HepG2 (cell line): Measurements from ENCODE around the gene MEAF6. TPM values are rescaled to one million over a fixed set of nuclear protein-coding genes. Genes with fewer than 3 reads are reported as not detected.

Experiments used
- ADNP ChIP-seq: sonication (generic); formaldehyde crosslinking; IDR thresholded peaks from 2 replicates; pipeline ENCODE4 v1.4.0; 2020; ENCODE audit warnings: missing genetic modification reagents
- CENPX ChIP-seq: sonication (generic); formaldehyde crosslinking; IDR thresholded peaks from 2 replicates; pipeline ENCODE4 v1.9.0; 2021; ENCODE audit warnings: mild to moderate bottlenecking, missing genetic modification reagents, moderate library complexity
- FOXA1 ChIP-seq, 2 experiments: fragments of 450-650 bp in 1 of 2; sonication (generic) in 1 of 2; formaldehyde crosslinking in 1 of 2; IDR thresholded peaks; 2 replicates each; pipeline versions ENCODE4 v1.4.0 to v1.6.1; 2016 to 2020; ENCODE audit warnings: missing genetic modification reagents in 1 of 2
- GFI1 ChIP-seq: sonication (generic); formaldehyde crosslinking; IDR thresholded peaks from 2 replicates; pipeline ENCODE4 v1.5.0; 2020; ENCODE audit warnings: missing genetic modification reagents, mild to moderate bottlenecking, borderline replicate concordance
- HOXA3 ChIP-seq: sonication (generic); formaldehyde crosslinking; IDR thresholded peaks from 2 replicates; pipeline ENCODE4 v1.5.0; 2020; ENCODE audit warnings: missing genetic modification reagents
- MIER3 ChIP-seq: IDR thresholded peaks from 2 replicates; pipeline ENCODE4 v1.6.1; 2016; ENCODE audit warnings: missing compliant biosample characterization, borderline replicate concordance
- MIXL1 ChIP-seq: IDR thresholded peaks from 2 replicates; pipeline ENCODE4 v1.6.1; 2016
- NAIF1 ChIP-seq: sonication (generic); formaldehyde crosslinking; IDR thresholded peaks from 2 replicates; pipeline ENCODE4 v1.5.0; 2020; ENCODE audit warnings: mild to moderate bottlenecking, missing genetic modification reagents, borderline replicate concordance
- PITX1 ChIP-seq: sonication (generic); formaldehyde crosslinking; IDR thresholded peaks from 2 replicates; pipeline ENCODE4 v1.5.1; 2020; ENCODE audit warnings: mild to moderate bottlenecking, missing genetic modification reagents
- SOX5 ChIP-seq: IDR thresholded peaks from 2 replicates; pipeline ENCODE4 v1.6.1; 2016; ENCODE audit warnings: borderline replicate concordance
- TBL1XR1 ChIP-seq: fragments of 150-350 bp; IDR thresholded peaks from 2 replicates; pipeline ENCODE4 v1.6.1; 2014; ENCODE audit warnings: borderline replicate concordance, low read length; ENCODE audit not compliant: partially characterized antibody
- TBX3 ChIP-seq: fragments of 450-650 bp; IDR thresholded peaks from 2 replicates; pipeline ENCODE4 v1.6.1; 2017; ENCODE audit warnings: antibody characterized with exemption, mild to moderate bottlenecking, inconsistent platforms, borderline replicate concordance
- ZNF235 ChIP-seq: sonication (generic); formaldehyde crosslinking; IDR thresholded peaks from 2 replicates; pipeline ENCODE4 v1.8.1; 2023; ENCODE audit warnings: mild to moderate bottlenecking, missing genetic modification reagents, borderline replicate concordance
- ZNF3 ChIP-seq: IDR thresholded peaks from 2 replicates; pipeline ENCODE4 v1.7.0; 2017; ENCODE audit warnings: inconsistent platforms
- ZNF430 ChIP-seq: sonication (generic); formaldehyde crosslinking; IDR thresholded peaks from 2 replicates; pipeline ENCODE4 v1.9.0; 2021; ENCODE audit warnings: mild to moderate bottlenecking, missing genetic modification reagents
- ZNF432 ChIP-seq: sonication (generic); formaldehyde crosslinking; IDR thresholded peaks from 2 replicates; pipeline ENCODE4 v1.5.0; 2020; ENCODE audit warnings: missing genetic modification reagents, mild to moderate bottlenecking, borderline replicate concordance
- ZNF670 ChIP-seq: sonication (generic); formaldehyde crosslinking; IDR thresholded peaks from 2 replicates; pipeline ENCODE4 v1.8.0; 2022; ENCODE audit warnings: mild to moderate bottlenecking, missing genetic modification reagents, borderline replicate concordance
- polyA plus RNA-seq, 8 experiments: library from polyadenylated mRNA; depleted of rRNA in 3 of 8; stranded (reverse) in 7 of 8; unstranded in 1 of 8; fragments of >200 nt; fragmentation: Illumina TruSeq in 4 of 8; extraction: Trizol in 4 of 8; gene quantifications; 2 replicates each; pipeline versions ENCODE4 v1.2.1 to v1.2.3, GENCODE V29; 2011 to 2016; ENCODE audit warnings: low read depth in 4 of 8, missing spikeins in 1 of 8, mixed read lengths in 1 of 8; ENCODE audit not compliant: insufficient read depth in 1 of 8
- total RNA-seq, 5 experiments: library from RNA; depleted of rRNA; stranded (reverse); fragments of >200 nt; fragmentation: Illumina TruSeq; extraction: Trizol; gene quantifications; 2 replicates each; pipeline ENCODE4 v1.2.3, GENCODE V29; 2016; ENCODE audit warnings: low read depth in 1 of 5
- TF ChIP-seq, protein P1 (sequence below): sonication (generic); formaldehyde crosslinking; conservative IDR thresholded peaks from 2 replicates; pipeline ENCODE4 v1.8.0; 2022; ENCODE audit warnings: mild to moderate bottlenecking, moderate library complexity, missing genetic modification reagents
- TF ChIP-seq, protein P2 (sequence below): sonication (generic); formaldehyde crosslinking; IDR thresholded peaks from 2 replicates; pipeline ENCODE4 v1.9.0; 2021; ENCODE audit warnings: mild to moderate bottlenecking, missing genetic modification reagents
- TF ChIP-seq, protein P3 (sequence below): fragments of 450-650 bp; IDR thresholded peaks from 2 replicates; pipeline ENCODE4 v1.6.1; 2016

Gene MEAF6
- total and polyA plus RNA-seq, 2 of the 13 experiments (the other 11 are each of a cell fraction or from before 2014, with no cell fraction given) = 29.5 to 45.6 TPM

DNA sequence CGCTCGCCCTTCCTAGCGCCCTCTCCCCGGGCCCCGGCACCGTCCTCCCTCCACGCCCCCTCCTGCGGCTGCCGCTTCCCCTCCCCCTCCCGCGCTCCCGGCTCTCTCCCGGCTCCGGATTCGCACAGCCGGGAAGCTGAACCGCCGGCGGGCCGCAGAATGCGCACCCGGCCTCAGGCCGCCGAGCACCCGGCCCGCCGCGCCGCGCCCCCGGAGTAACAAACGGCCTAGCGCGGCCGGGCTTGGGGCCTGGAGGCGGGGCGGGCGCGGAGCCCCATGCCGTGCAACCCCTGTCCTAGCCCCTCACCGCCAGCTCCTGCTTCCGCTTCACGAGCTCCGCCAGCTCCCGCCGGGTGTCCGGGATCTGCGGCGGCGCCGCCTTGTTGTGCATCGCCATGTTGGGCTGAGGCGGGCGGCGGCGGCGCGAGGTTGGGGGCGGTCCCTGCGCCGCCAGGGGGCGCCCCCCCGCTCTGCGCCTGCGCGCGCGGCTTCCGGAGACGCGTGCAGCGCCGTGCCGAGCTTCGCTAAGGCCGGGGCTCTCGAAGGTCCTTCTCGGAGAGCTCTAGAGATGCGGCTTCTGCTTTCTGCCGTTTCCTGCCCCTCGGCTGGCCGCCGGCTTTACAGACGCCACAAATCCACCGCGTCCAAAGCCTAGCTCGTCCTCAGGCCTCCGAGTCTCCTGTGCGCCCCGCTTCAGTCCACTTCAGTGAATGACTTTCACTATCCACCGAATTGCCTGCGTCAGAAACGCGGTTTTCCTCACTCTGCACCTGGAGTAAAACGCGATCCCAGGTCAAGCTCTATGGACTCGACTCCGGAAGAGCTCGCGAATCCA, at the start of gene MEAF6 (continued):
- TF ChIP-seq, protein P1, sequence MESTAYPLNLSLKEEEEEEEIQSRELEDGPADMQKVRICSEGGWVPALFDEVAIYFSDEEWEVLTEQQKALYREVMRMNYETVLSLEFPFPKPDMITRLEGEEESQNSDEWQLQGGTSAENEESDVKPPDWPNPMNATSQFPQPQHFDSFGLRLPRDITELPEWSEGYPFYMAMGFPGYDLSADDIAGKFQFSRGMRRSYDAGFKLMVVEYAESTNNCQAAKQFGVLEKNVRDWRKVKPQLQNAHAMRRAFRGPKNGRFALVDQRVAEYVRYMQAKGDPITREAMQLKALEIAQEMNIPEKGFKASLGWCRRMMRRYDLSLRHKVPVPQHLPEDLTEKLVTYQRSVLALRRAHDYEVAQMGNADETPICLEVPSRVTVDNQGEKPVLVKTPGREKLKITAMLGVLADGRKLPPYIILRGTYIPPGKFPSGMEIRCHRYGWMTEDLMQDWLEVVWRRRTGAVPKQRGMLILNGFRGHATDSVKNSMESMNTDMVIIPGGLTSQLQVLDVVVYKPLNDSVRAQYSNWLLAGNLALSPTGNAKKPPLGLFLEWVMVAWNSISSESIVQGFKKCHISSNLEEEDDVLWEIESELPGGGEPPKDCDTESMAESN (CRISPR knock-in tag) = peak; percentile 36; the same call in 1 of the 2 replicates
- peak; percentile 91 for TF ChIP-seq HOXA3 (CRISPR knock-in tag)
- TF ChIP-seq ZNF432 (CRISPR knock-in tag) = no peak
- TF ChIP-seq GFI1 (CRISPR knock-in tag) = peak; percentile 52; the same call in 1 of the 2 replicates
- 0 out of 2 replicates have a peak, but pooled peaks have one; percentile 20 for TF ChIP-seq SOX5
- no peak for TF ChIP-seq CENPX (CRISPR knock-in tag)
- no peak for TF ChIP-seq ZNF3 (CRISPR knock-in tag)
- no peak for TF ChIP-seq FOXA1 (IDR thresholded peaks at IDR 0.05)
- no peak for TF ChIP-seq FOXA1 (CRISPR knock-in tag; IDR thresholded peaks at IDR 0.05)
- TF ChIP-seq, protein P2, sequence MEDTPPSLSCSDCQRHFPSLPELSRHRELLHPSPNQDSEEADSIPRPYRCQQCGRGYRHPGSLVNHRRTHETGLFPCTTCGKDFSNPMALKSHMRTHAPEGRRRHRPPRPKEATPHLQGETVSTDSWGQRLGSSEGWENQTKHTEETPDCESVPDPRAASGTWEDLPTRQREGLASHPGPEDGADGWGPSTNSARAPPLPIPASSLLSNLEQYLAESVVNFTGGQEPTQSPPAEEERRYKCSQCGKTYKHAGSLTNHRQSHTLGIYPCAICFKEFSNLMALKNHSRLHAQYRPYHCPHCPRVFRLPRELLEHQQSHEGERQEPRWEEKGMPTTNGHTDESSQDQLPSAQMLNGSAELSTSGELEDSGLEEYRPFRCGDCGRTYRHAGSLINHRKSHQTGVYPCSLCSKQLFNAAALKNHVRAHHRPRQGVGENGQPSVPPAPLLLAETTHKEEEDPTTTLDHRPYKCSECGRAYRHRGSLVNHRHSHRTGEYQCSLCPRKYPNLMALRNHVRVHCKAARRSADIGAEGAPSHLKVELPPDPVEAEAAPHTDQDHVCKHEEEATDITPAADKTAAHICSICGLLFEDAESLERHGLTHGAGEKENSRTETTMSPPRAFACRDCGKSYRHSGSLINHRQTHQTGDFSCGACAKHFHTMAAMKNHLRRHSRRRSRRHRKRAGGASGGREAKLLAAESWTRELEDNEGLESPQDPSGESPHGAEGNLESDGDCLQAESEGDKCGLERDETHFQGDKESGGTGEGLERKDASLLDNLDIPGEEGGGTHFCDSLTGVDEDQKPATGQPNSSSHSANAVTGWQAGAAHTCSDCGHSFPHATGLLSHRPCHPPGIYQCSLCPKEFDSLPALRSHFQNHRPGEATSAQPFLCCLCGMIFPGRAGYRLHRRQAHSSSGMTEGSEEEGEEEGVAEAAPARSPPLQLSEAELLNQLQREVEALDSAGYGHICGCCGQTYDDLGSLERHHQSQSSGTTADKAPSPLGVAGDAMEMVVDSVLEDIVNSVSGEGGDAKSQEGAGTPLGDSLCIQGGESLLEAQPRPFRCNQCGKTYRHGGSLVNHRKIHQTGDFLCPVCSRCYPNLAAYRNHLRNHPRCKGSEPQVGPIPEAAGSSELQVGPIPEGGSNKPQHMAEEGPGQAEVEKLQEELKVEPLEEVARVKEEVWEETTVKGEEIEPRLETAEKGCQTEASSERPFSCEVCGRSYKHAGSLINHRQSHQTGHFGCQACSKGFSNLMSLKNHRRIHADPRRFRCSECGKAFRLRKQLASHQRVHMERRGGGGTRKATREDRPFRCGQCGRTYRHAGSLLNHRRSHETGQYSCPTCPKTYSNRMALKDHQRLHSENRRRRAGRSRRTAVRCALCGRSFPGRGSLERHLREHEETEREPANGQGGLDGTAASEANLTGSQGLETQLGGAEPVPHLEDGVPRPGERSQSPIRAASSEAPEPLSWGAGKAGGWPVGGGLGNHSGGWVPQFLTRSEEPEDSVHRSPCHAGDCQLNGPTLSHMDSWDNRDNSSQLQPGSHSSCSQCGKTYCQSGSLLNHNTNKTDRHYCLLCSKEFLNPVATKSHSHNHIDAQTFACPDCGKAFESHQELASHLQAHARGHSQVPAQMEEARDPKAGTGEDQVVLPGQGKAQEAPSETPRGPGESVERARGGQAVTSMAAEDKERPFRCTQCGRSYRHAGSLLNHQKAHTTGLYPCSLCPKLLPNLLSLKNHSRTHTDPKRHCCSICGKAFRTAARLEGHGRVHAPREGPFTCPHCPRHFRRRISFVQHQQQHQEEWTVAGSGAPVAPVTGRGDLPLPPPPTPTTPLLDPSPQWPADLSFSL = 0 out of 2 replicates have a peak, but pooled peaks have one; percentile 21
- TF ChIP-seq ADNP = peak; percentile 41; the same call in 1 of the 2 replicates
- no peak for TF ChIP-seq ZNF670 (CRISPR knock-in tag)
- TF ChIP-seq PITX1 = peak; percentile 63; the same call in 1 of the 2 replicates
- TF ChIP-seq MIER3 (CRISPR knock-in tag) = no peak
- no peak for TF ChIP-seq ZNF235 (CRISPR knock-in tag)
- TF ChIP-seq TBX3 = no peak
- TF ChIP-seq, protein P3, sequence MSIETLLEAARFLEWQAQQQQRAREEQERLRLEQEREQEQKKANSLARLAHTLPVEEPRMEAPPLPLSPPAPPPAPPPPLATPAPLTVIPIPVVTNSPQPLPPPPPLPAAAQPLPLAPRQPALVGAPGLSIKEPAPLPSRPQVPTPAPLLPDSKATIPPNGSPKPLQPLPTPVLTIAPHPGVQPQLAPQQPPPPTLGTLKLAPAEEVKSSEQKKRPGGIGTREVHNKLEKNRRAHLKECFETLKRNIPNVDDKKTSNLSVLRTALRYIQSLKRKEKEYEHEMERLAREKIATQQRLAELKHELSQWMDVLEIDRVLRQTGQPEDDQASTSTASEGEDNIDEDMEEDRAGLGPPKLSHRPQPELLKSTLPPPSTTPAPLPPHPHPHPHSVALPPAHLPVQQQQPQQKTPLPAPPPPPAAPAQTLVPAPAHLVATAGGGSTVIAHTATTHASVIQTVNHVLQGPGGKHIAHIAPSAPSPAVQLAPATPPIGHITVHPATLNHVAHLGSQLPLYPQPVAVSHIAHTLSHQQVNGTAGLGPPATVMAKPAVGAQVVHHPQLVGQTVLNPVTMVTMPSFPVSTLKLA = no peak
- no peak for TF ChIP-seq MIXL1 (CRISPR knock-in tag)
- peak; percentile 91 for TF ChIP-seq ZNF430 (CRISPR knock-in tag)
- no peak for TF ChIP-seq NAIF1 (CRISPR knock-in tag)
- TF ChIP-seq TBL1XR1 = no peak
